Cardiac fibroblast (primary cell): ENCODE data around the gene DAPK2.

Experiments used
- DNase-seq, 2 donors: peaks; one replicate each; pipeline versions ENCODE4 v3.0.0 to v3.0.0-alpha.2; 2010; ENCODE audit warnings: low read depth in 2 of 2
- H3K4me3 ChIP-seq, 2 donors: replicated peaks in 1 of 2; 1 replicate in 1 of 2; 2 replicates in 1 of 2; pipeline ENCODE4 v1.5.1; 2011; ENCODE audit warnings: low read depth in 2 of 2, low read length in 2 of 2, mild to moderate bottlenecking in 2 of 2, moderate library complexity in 1 of 2
- CTCF ChIP-seq: IDR thresholded peaks from one replicate; pipeline ENCODE4 v1.5.1; 2011; ENCODE audit warnings: low read depth, mild to moderate bottlenecking, low read length, inconsistent platforms

DAPK2 gene

GRCh38 chr15:63877713-63878271, 168.5 kb downstream of the DAPK2 start:
- no peak overlapping the region for H3K4me3 ChIP-seq
- TF ChIP-seq CTCF = no peak
- DNase-seq = no peak

DNA sequence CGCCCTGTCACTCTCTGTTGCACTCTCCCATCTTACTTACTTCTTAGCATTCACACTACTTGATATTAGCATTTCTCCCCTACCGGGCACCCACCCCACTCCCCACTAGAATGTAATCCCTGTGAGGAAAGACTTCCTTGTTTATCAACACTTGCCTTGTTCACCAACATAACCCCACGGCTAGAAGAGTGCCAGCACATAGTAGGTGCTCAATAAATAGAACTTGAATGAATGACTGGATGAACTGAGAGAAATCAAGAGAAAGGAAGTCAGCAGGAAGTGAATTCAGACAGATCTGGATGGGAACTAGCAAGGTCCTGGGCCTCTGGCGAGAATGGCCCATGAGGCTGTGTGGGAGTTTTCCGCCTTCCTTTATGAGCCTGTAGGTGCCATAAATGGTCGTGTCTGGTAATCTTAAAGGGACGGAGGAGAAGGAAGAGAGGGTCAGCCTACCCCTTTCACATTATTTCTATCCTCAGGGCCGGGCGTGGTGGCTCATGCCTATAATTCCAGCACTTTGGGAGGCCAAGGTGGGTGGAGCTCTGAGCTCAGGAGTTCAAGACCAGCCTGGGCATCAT, 170.1 kb downstream of the DAPK2 start:
- DNase-seq = no peak
- no peak for TF ChIP-seq CTCF
- H3K4me3 ChIP-seq = no peak overlapping the region

DNA sequence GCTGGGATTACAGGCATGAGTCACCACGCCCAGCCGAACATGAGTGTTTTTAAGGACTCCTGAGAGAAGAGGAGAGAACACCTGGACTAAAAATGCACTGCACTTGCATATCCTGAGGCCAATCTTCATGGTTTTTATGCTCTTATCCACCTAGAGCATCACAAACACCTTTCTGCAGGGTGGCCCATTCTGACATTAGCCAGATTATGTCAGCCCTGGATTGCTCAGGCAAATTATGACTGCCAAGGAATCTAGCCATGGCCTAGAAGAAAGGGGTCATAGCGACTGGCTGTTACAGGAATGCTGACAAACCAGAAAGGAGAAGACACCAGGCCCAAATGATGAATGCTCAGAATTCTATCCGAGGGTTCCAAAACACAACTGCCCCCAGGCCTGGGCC, 171.7 kb downstream of the DAPK2 start:
- TF ChIP-seq CTCF = no peak
- DNase-seq = no peak
- H3K4me3 ChIP-seq = no peak overlapping the region

GRCh38 chr15:63872759-63873510, 173.3 kb downstream of the DAPK2 start:
- no peak overlapping the region for H3K4me3 ChIP-seq
- DNase-seq = peak in 1 of 2 donors; percentile 21
- TF ChIP-seq CTCF = no peak

GRCh38 chr15:63870487-63871209, 175.6 kb downstream of the DAPK2 start:
- no peak for TF ChIP-seq CTCF
- DNase-seq = peak; percentile 83 to 84
- H3K4me3 ChIP-seq = no peak overlapping the region

GRCh38 chr15:63870043-63870394, 176.3 kb downstream of the DAPK2 start:
- H3K4me3 ChIP-seq = no peak overlapping the region
- no peak for TF ChIP-seq CTCF
- peak in 1 of 2 donors; percentile 11 for DNase-seq
